Suprapubic skin (tissue), 4 donors: ENCODE measurements around the gene LRRC28. TPM values are rescaled to one million over a fixed set of nuclear protein-coding genes. Genes with fewer than 3 reads are reported as not detected.

ENCODE experiments used
- DNase-seq, 2 donors: peaks; one replicate each; pipeline ENCODE4 v3.0.0-alpha.2; 2019; ENCODE audit warnings: low spot score in 2 of 2
- H3K27ac ChIP-seq: fragments of 200-600 bp; sonication (generic); one replicate; pipeline ENCODE4 v1.5.1; 2019
- H3K27me3 ChIP-seq: fragments of 200-600 bp; sonication (generic); one replicate; pipeline ENCODE4 v1.5.1; 2019
- H3K36me3 ChIP-seq: fragments of 200-600 bp; sonication (generic); one replicate; pipeline ENCODE4 v1.5.1; 2019
- H3K4me1 ChIP-seq: fragments of 200-600 bp; sonication (generic); one replicate; pipeline ENCODE4 v1.5.1; 2019
- H3K4me3 ChIP-seq: fragments of 200-600 bp; sonication (generic); one replicate; pipeline ENCODE4 v1.5.1; 2019; ENCODE audit warnings: mild to moderate bottlenecking
- H3K9me3 ChIP-seq: fragments of 200-600 bp; sonication (generic); one replicate; pipeline ENCODE4 v1.5.1; 2019
- EP300 ChIP-seq: sonication (generic); formaldehyde crosslinking; IDR thresholded peaks from one replicate; pipeline ENCODE4 v1.6.1; 2017; ENCODE audit warnings: antibody characterized with exemption
- POLR2A ChIP-seq, 2 donors: fragments of 450-650 bp; IDR thresholded peaks; one replicate each; pipeline ENCODE4 v1.6.1; 2017; ENCODE audit warnings: antibody characterized with exemption in 2 of 2, mild to moderate bottlenecking in 2 of 2, moderate library complexity in 2 of 2
- POLR2AphosphoS5 ChIP-seq, 3 donors: sonication (generic); formaldehyde crosslinking; IDR thresholded peaks; one replicate each; pipeline ENCODE4 v1.6.1; 2017; ENCODE audit warnings: antibody characterized with exemption in 3 of 3
- WGBS: methylation state at CpG from one replicate; pipeline ENCODE4 v1.1.5; 2018; 5-methylcytosine and 5-hydroxymethylcytosine counted together
- total RNA-seq, 4 donors: library from RNA; depleted of rRNA; stranded (reverse); fragments of >200 nt; gene quantifications; one replicate each; pipeline ENCODE4 v1.1.0, GENCODE V29; 2016
- TF ChIP-seq, protein P1 (sequence below), 2 donors: fragments of 200-600 bp in 1 of 2; fragments of 450-650 bp in 1 of 2; sonication (generic) in 1 of 2; IDR thresholded peaks; one replicate each; pipeline ENCODE4 v1.5.1; 2016 to 2019; ENCODE audit warnings: antibody characterized with exemption in 2 of 2, mild to moderate bottlenecking in 1 of 2, moderate library complexity in 1 of 2

LRRC28 gene
- total RNA-seq, 4 donors from 2014 or later: 26.4 to 80.5 (median 36.5) TPM

DNA sequence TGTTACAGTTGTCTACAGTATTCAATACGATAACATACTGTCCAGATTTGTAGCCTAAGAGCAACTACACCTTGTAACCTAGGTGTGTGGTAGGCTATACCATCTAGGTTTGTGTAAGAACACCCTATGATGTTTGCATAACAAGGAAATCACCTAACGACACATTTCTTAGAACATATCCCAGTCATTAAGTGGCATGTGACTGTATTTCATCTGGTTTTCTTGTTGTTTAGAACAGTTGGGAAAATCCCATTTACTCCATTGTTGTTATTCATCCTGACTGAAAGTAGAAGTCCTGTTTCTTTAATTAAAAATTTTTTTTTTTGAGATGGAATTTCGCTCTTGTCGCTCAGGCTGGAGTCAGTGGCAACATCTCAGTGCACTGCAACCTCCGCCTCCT, 31.3 kb downstream of the LRRC28 start:
- no peak overlapping the region for H3K4me3 ChIP-seq
- DNase-seq: no peak
- TF ChIP-seq POLR2A (IDR thresholded peaks at IDR 0.05) (no peak), POLR2AphosphoS5 (IDR thresholded peaks at IDR 0.05) (no peak), EP300 (no peak)
- TF ChIP-seq, protein P1, sequence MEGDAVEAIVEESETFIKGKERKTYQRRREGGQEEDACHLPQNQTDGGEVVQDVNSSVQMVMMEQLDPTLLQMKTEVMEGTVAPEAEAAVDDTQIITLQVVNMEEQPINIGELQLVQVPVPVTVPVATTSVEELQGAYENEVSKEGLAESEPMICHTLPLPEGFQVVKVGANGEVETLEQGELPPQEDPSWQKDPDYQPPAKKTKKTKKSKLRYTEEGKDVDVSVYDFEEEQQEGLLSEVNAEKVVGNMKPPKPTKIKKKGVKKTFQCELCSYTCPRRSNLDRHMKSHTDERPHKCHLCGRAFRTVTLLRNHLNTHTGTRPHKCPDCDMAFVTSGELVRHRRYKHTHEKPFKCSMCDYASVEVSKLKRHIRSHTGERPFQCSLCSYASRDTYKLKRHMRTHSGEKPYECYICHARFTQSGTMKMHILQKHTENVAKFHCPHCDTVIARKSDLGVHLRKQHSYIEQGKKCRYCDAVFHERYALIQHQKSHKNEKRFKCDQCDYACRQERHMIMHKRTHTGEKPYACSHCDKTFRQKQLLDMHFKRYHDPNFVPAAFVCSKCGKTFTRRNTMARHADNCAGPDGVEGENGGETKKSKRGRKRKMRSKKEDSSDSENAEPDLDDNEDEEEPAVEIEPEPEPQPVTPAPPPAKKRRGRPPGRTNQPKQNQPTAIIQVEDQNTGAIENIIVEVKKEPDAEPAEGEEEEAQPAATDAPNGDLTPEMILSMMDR (IDR thresholded peaks at IDR 0.05): no peak
- H3K9me3 ChIP-seq: no peaks in the 10 kb centered on the region
- H3K27ac ChIP-seq: no peak overlapping the region
- WGBS: 93% methylated on average over 5 of the region's 5 CpGs
- H3K4me1 ChIP-seq: no peaks in the 10 kb centered on the region
- H3K36me3 ChIP-seq: no peaks in the 10 kb centered on the region
- H3K27me3 ChIP-seq: no peaks in the 10 kb centered on the region

DNA sequence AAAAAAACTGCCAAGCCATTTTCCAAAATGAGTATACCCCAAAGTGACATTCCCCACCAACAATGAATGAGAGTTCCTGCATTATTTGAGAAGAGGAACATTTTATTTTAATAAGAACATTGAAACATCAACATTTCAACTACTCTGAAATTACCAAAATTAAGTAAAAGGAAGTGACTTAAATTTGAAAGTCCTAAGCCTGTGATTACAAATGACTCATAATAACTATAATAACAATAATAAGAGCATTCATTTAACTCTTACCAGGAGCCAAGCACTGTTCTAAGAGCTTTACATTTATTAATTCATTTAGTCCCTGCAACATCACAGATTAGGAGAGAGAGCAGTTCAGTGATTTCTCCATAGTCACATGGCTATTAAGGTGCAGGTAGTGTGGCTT, 32.4 kb downstream of the LRRC28 start:
- Histone ChIP-seq H3K36me3 (no peaks in the 10 kb centered on the region), H3K4me1 (no peaks in the 10 kb centered on the region), H3K27ac (no peak overlapping the region), H3K4me3 (no peak overlapping the region), H3K27me3 (no peaks in the 10 kb centered on the region), H3K9me3 (no peaks in the 10 kb centered on the region)
- TF ChIP-seq, protein P1 (IDR thresholded peaks at IDR 0.05): no peak
- TF ChIP-seq POLR2AphosphoS5 (IDR thresholded peaks at IDR 0.05): no peak
- no peak for TF ChIP-seq EP300
- no peak for TF ChIP-seq POLR2A (IDR thresholded peaks at IDR 0.05)
- no peak for DNase-seq

DNA sequence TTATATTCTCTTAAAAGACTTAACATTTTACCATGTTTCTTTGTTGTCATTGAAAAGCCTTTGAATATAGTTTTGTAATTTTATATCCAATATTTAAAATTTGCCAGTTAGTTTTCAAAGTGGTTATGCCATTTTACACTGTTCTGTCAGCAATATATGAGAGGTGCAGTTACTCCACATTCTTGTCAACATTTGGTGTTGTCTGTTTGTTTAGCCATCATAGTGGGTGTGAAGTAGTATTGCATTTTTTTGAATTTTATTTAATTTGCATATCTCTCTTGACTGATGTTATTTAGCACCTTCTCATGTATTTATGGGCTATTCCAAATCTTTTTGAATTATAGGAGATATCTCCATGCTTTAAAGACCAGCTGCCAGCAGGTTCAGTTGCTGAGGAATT, 40.4 kb downstream of the LRRC28 start:
- no peaks in the 10 kb centered on the region for H3K4me1 ChIP-seq
- peaks cover 18% of the 10 kb centered on the region for H3K36me3 ChIP-seq
- DNase-seq: no peak
- H3K27ac ChIP-seq: no peak overlapping the region
- H3K9me3 ChIP-seq: no peaks in the 10 kb centered on the region
- TF ChIP-seq POLR2AphosphoS5 (IDR thresholded peaks at IDR 0.05) (no peak), EP300 (no peak), POLR2A (IDR thresholded peaks at IDR 0.05) (no peak)
- TF ChIP-seq, protein P1 (IDR thresholded peaks at IDR 0.05): no peak
- H3K27me3 ChIP-seq: no peaks in the 10 kb centered on the region
- no peak overlapping the region for H3K4me3 ChIP-seq

DNA sequence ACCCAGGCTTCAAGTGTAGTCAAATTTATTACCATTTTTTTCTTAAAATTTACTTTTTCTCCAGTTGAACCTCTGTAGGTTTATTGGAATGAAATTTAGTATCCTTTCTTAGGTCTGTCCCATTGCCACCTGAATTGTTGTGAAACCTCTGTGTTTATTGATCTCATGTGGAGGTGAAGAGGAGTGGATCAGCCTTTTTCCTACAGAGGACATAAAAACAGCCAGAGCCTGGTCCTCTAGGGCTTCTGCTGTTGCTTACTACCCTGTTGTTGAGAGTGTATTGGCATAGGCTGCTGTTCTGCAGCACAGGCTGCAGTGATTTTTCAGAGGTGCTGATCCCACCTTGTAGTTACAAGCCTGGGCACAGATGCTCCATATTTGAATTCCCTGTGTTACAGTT, 44.6 kb downstream of the LRRC28 start:
- H3K27ac ChIP-seq: no peak overlapping the region
- no peaks in the 10 kb centered on the region for H3K27me3 ChIP-seq
- no peak overlapping the region for H3K4me3 ChIP-seq
- H3K4me1 ChIP-seq: peaks cover 9% of the 10 kb centered on the region
- no peak for TF ChIP-seq POLR2AphosphoS5 (IDR thresholded peaks at IDR 0.05)
- TF ChIP-seq POLR2A (IDR thresholded peaks at IDR 0.05): no peak
- peaks cover 14% of the 10 kb centered on the region for H3K36me3 ChIP-seq
- DNase-seq: no peak
- no peaks in the 10 kb centered on the region for H3K9me3 ChIP-seq

DNA sequence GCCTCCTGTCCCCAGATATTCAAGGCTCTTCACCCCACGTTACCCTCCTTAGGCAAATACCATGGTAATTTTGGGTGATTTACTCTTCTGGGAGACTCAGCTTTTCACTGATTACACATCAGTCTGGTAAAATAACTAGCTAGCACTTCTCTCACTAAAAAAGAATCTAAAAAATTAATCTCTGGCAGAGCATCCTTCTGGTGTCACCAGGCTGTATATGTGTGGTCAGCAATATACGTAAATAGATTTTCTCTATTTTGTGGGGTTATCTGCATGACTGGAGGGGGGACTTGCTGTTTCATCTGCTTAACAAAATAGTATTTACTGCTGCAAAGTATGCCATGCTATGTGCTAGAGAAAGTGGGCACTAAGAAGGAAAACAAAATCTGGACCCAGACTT, 45.1 kb downstream of the LRRC28 start:
- no peaks in the 10 kb centered on the region for H3K9me3 ChIP-seq
- H3K36me3 ChIP-seq: peaks cover 9% of the 10 kb centered on the region
- TF ChIP-seq POLR2A (IDR thresholded peaks at IDR 0.05): no peak
- TF ChIP-seq POLR2AphosphoS5 (IDR thresholded peaks at IDR 0.05): no peak
- TF ChIP-seq, protein P1 (IDR thresholded peaks at IDR 0.05): no peak
- TF ChIP-seq EP300: no peak
- WGBS: 86% methylated on average over 2 of the region's 2 CpGs
- H3K4me3 ChIP-seq: no peak overlapping the region
- no peak overlapping the region for H3K27ac ChIP-seq
- peaks cover 9% of the 10 kb centered on the region for H3K4me1 ChIP-seq
- H3K27me3 ChIP-seq: no peaks in the 10 kb centered on the region
- no peak for DNase-seq

DNA sequence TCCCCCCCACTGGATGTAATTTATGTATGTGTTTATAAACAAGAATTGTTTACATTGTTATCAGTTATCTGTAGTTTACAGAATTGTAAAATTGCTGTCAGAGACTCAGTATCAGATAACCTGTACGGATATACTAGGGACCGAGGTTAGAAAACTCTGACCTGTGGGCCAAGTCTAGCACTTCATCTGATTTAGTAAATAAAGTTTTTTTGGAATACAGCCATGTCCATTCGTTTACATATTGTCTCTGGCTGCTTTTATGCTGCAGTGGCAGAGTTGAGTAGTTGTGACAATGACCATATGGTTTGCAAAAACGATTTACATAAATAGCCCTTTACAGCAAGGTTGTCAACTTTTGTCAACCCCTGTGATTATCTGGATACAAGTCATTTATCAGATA, 52.6 kb downstream of the LRRC28 start:
- Histone ChIP-seq H3K27me3 (no peaks in the 10 kb centered on the region), H3K36me3 (no peaks in the 10 kb centered on the region), H3K4me3 (no peak overlapping the region), H3K9me3 (no peaks in the 10 kb centered on the region), H3K27ac (no peak overlapping the region), H3K4me1 (no peaks in the 10 kb centered on the region)
- 73% methylated on average over 4 of the region's 4 CpGs for WGBS
- TF ChIP-seq, protein P1 (IDR thresholded peaks at IDR 0.05): no peak
- TF ChIP-seq POLR2A (IDR thresholded peaks at IDR 0.05) (no peak), EP300 (no peak), POLR2AphosphoS5 (IDR thresholded peaks at IDR 0.05) (no peak)
- no peak for DNase-seq
